Subcutaneous adipose tissue (tissue), 4 donors: ENCODE measurements around the gene OR2AT4. TPM values are rescaled to one million over a fixed set of nuclear protein-coding genes. Genes with fewer than 3 reads are reported as not detected.

Source experiments
- total RNA-seq, 4 donors: library from RNA; depleted of rRNA; stranded (reverse); fragments of >200 nt; gene quantifications; one replicate each; pipeline ENCODE4 v1.1.0, GENCODE V29; 2016
- TF ChIP-seq, protein P1 (sequence below): fragments of 450-650 bp; IDR thresholded peaks from one replicate; pipeline ENCODE4 v1.5.1; 2016; ENCODE audit warnings: low read depth, mild to moderate bottlenecking, control low read depth, antibody characterized with exemption, moderate library complexity

OR2AT4 gene
- total RNA-seq, 4 donors from 2014 or later: not detected

DNA sequence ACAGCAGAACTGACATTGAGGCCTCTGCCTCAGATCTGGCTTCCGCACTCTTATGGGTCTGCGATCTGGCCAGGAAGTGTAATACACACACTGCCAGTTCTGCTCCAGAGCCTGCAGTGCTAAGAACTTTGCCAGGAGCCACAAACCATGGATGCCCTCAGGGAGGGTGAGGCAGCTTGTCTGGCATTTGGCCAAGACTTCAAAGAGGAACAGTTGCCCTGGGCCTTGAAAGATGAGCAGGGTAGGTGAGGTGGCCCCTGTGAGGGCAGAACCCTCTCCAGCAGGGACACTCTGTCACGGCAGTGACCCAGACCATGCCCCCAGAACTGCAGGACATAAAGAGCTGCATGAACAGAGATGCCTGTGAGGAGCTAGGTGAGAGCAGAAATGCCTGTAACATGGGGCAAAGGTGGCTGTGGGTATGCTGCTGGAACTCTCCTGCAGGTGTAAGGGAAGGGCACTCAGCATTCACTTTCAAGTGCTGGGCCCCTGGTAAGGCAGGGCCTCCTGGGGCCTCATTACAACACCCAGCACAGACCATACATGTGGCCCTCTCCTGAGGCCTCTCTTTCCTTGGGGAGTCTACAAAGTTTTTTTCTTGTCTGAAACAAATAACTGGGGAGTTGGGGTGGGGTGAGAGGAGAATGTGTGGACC is 60.6 kb downstream of the OR2AT4 start:
- TF ChIP-seq, protein P1, sequence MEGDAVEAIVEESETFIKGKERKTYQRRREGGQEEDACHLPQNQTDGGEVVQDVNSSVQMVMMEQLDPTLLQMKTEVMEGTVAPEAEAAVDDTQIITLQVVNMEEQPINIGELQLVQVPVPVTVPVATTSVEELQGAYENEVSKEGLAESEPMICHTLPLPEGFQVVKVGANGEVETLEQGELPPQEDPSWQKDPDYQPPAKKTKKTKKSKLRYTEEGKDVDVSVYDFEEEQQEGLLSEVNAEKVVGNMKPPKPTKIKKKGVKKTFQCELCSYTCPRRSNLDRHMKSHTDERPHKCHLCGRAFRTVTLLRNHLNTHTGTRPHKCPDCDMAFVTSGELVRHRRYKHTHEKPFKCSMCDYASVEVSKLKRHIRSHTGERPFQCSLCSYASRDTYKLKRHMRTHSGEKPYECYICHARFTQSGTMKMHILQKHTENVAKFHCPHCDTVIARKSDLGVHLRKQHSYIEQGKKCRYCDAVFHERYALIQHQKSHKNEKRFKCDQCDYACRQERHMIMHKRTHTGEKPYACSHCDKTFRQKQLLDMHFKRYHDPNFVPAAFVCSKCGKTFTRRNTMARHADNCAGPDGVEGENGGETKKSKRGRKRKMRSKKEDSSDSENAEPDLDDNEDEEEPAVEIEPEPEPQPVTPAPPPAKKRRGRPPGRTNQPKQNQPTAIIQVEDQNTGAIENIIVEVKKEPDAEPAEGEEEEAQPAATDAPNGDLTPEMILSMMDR: no peak

DNA sequence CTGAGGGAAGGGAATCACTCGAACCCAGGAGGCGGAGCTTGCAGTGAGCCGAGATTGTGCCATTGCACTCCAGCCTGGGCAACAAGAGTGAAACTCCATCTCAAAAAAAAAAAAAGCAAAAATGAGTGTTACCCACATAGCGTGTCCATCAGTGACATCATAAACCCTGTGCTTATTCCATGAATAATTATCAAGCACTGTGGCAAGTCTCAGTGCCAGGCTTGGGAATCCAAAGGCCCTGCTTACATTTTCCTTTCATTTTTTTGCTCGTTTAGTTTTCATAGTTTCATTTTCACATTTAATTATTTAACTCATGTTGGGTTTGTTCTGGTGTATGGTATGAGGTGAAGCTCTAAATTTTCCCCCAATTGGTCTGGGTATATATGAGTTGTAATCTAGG is 61.4 kb downstream of the OR2AT4 start:
- TF ChIP-seq, protein P1: no peak

DNA sequence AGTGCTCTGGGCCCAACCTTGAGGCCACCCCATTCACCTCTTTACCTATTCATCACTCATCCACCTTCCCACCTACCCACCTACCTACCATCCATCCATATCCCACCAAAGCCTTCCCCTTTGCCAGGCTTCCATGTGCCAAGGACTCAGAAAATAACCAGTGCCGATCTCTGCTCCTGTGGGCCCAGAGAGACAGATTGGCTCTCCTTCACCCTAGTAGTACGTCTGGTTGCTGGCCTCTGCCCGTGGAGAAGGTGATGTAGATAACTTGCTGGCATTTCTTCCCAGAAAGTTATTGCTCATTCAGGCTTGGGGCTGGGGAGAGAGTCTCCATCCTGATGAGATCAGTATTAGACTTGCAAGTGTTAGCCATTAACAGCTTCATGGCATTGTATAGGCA is 62.8 kb downstream of the OR2AT4 start:
- TF ChIP-seq, protein P1: no peak

DNA sequence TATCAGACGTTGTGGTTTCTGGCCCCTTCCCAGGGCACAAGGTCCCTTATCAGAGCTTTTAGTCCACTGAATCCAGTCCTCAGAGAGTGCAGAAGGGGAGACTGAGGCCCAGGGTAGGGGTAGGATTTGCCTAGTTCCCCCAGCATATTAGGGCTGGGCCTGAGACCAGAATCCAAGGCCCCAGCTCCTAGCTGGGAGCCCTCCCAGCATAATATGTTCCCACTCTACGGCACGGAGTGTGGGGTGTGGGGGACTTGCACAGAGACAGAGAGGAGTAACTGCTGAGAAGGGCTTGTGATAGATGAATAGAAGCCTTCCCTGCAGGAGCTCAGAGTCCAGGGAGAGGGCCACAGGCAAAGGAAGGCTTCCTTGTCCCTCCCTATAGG is 64.1 kb downstream of the OR2AT4 start:
- TF ChIP-seq, protein P1: no peak

DNA sequence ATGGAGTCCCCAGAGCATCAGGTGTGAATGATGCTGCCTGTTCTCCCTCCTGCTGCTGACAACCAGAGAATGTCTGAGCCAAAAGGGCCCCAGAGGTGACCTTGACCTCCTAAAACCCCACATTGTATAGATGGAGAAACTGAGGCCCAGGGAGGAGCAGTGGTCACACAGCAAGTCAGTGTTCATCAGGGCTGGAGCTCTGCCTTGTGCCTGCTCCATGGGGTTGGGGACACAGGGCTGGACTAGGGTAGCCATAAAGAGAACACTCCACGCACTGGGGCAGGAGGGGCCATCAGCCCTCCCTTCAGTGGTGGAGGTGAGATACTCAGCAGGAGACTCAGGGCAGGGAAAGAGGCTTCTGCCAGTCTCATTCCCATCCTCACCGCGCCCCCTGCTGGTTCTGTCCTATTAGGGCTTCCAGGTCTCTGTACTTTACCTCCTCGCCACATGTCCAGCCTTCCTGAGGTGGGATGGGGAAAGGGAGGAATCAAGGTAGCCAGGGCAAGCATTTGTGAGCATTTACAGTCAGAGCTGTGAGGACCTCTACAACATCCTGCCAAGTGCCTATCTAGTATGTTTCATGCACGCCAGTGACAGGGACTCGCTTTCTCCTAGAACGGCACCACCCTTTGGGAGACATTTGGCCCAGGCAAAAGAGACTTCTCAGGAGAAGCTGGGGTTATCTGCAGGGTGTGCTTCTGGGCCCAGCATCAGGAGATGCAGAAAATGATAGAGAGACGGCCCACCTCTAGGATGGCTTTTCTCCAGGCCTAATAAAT is 64.7 kb downstream of the OR2AT4 start:
- TF ChIP-seq, protein P1: no peak

Other genes with a start within 250 kb of the OR2AT4 start
- 10 to 100 TPM; 12.9 to 35.0 (median 18.2) TPM for gene XRRA1, start 147.8 kb downstream of the OR2AT4 start, total RNA-seq
- 10 to 100 TPM; 32.4 to 89.2 (median 41.1) TPM for gene SPCS2, start 147.6 kb downstream of the OR2AT4 start, total RNA-seq
- 10 to 100 TPM in 2 of 4 donors, 1 to 10 TPM in 2; 7.9 to 16.5 (median 9.9) TPM for gene NEU3, start 107.9 kb downstream of the OR2AT4 start, total RNA-seq
- gene SLCO2B1, start 54.2 kb upstream of the OR2AT4 start, total RNA-seq: 100 to 1,000 TPM in 1 of 4 donors, 10 to 100 TPM in 3; 68.8 to 148 (median 85.3) TPM
- under 1 TPM in 2 of 4 donors, not detected in 2; 0.22 to 0.65 TPM for gene TPBGL, start 143.9 kb upstream of the OR2AT4 start, total RNA-seq